Measurements from ENCODE around the gene GTF2H1.
"Not testable (repeated sequence)": the region's sequence is repeated elsewhere in the genome, so short reads cannot be mapped to it uniquely, and the experiment has no call there.

The GTF2H1 gene

GRCh38 chr11:18374956-18375355, 52.6 kb downstream of the GTF2H1 start:
- no peak for DNase-seq (ENCODE audit: low read depth, low spot score)

GRCh38 chr11:18375941-18376340, 53.6 kb downstream of the GTF2H1 start:
- no peak for DNase-seq (ENCODE audit: low read depth, low spot score)

DNA sequence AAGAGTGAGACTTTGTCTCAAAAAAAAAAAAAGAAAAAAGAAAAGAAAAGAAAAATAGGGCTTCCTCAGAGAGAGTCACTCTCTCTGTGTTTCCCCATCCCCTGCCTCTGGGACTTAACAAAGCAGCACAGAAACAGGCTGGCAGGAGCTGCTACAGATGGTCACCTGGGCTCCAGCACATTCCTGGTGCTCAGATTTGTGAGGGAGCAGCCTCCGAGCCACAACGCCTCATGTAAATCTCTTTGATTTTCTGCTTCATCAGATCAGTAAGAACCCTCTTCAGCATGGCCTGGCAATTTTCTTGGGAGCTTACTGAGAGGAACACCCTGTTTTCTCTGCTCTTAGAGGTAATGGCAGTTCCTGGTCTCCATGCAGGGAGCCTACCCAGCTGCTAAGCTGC, 56.8 kb downstream of the GTF2H1 start:
- DNase-seq (ENCODE audit: low read depth, low spot score), result no peak

DNA sequence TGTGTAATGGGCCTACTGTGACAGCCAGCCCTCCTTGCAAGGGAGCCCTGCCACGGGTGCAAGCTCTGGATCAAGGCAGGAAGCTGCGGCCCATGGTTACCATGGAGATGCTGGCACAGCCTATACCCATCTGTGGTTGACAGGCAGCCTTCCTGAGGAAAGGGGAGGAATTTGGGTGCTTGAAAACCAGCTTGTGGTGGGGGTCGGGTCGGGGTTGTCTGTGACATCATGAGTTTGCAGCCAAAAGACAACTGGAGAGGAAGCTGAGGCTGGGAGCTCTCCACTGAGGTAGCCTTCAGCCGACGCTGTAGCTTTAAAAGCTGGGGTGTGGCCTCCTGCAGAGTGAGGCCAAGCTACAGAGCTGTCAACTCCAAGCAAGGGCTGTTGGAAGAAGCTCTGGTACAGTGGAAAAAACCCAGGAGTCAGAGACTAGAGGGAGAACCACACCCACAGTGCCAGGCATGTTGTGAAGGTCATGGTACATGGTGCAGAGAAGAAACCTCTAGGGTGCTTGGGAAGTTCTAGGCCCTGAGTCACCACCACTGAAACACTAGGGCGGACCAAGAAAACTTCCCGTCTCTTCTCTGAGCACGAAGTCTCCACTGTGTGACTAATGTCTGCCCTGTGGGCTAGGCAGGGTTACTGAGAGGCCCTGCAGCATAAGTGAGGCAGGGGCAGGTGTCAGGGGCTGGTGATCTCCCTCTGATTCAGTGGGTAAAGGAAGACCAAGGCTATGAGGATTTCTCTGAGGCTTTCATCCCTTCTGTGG, 61.2 kb downstream of the GTF2H1 start:
- DNase-seq (ENCODE audit: low read depth, low spot score), result peak; percentile 44

- DNase-seq (ENCODE audit: low read depth, low spot score), result no peak
Observed at GRCh38 chr11:18384157-18384641, 61.8 kb downstream of the GTF2H1 start.

DNA sequence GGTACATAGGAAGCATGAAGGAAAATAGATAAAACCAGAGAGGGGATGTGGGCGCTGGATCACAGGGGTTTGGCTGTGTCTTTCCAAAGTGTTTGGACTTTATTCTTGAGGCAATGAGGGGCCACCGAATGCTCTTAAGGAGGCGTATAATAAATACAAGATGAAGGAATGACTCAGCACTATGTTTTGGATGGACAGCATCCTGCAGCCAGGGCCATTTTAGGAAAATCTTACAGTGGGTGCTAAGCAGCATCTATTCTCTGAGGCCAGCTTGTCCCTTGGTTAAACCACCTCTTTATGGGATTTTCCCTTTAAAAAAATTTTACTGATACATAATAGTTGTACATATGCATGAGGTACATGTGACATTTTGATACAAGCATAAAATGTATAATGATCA, 67.7 kb downstream of the GTF2H1 start:
- no peak for DNase-seq (ENCODE audit: low read depth, low spot score)

- DNase-seq (ENCODE audit: low read depth, low spot score), result no peak
Observed at GRCh38 chr11:18392434-18393321, 70.3 kb downstream of the GTF2H1 start.

- DNase-seq (ENCODE audit: low read depth, low spot score), result no peak
Observed at GRCh38 chr11:18393581-18394274, 71.4 kb downstream of the GTF2H1 start.

GRCh38 chr11:18394275-18394927, 72.0 kb downstream of the GTF2H1 start, which contains the start of gene LDHA:
TSS of gene LDHA (plus strand) at chr11:18394563. CDS start at chr11:18396843, 2,280 bp downstream.
- peak; percentile 96 for DNase-seq (ENCODE audit: low read depth, low spot score)

GRCh38 chr11:18394928-18395734, 72.8 kb downstream of the GTF2H1 start:
- no peak for DNase-seq (ENCODE audit: low read depth, low spot score)

DNA sequence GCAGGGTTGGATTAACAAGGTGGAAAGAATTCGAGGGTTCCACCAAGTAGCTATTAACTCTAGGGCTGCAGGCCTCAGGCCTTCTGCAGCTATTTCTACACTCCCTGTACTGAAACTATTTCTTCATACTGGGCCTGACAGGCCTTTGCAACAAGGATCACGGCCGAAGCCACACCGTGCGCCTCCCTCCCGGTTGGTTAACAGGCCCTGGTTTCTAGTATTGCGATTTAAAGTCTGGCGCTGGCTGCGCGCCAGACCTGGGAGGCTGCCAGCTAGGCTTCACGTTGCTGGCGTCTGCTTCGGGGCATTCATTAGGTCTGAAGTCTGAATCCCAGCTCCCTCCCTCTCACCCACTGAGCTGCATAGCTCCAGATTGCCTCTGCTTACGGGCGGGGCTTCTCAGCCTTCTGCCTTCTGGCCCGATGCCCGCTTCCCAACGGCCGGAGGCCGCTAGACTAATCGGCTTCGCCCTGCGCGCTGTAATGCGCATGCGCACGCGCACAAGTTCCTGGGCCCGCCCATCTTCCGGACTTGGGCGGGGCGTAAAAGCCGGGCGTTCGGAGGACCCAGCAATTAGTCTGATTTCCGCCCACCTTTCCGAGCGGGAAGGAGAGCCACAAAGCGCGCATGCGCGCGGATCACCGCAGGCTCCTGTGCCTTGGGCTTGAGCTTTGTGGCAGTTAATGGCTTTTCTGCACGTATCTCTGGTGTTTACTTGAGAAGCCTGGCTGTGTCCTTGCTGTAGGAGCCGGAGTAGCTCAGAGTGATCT, 73.6 kb downstream of the GTF2H1 start:
- DNase-seq (ENCODE audit: low read depth, low spot score), result peak; percentile 90

DNA sequence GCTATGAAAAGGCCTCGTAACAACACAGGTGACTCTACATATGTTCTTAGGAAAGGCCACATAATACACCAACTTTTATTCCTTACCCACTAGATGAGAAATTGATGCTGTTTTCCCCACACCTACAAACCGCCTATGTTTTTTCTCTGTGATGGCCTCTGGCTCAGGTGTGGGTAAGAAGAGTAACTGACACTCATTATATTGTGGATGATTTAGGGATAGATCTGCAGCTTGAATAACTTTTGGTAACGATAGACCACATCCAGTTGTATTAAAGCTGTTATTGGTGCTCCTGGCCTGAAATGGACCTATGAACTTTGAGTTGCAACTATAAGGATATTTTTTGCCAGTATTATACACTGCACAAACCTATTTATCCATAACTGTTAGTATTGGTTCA, 75.6 kb downstream of the GTF2H1 start:
- no peak for DNase-seq (ENCODE audit: low read depth, low spot score)

- not testable (repeated sequence) for DNase-seq (ENCODE audit: low read depth, low spot score)
Observed at GRCh38 chr11:18401077-18401476, 78.7 kb downstream of the GTF2H1 start.

GRCh38 chr11:18404062-18404461, 81.7 kb downstream of the GTF2H1 start:
- DNase-seq (ENCODE audit: low read depth, low spot score), result no peak

- not testable (repeated sequence) for DNase-seq (ENCODE audit: low read depth, low spot score)
Observed at GRCh38 chr11:18407400-18407799, 85.0 kb downstream of the GTF2H1 start.

DNA sequence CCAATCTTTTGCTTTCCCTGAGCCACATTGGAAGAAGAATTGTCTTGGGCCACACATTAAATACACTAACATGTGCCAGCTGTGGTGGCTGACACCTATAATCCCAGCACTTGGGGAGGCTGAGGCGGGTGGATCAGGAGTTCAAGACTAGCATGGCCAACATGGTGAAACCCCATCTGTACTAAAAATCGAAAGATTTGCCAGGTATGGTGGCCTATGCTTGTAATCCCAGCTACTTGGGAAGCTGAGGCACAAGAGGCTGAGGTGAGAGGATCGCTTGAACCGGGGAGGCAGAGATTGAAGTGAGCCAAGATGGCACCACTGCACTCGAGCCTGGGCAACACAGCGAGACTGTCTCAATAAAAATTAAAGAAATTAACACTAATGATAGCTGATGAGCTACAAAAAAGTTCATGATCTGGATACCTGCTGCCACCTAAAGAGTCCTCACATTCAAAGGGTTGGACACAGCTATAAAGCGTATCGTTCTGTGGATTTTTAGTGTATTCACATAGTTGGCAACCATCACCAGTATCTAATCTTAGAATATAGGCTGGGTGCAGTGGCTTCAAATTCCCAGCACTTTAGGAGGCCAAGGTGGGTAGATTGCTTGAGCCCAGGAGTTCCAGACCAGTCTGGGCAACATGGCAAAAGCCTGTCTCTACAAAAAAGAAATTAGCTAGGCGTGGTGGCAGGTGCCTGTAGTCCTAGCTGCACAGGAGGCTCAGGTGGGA, 86.4 kb downstream of the GTF2H1 start:
- DNase-seq (ENCODE audit: low read depth, low spot score), result no peak

- DNase-seq (ENCODE audit: low read depth, low spot score), result no peak
Observed at GRCh38 chr11:18416459-18416858, 94.1 kb downstream of the GTF2H1 start.
